GM18519 (cell line): ENCODE measurements around the gene ITLN2.
"Not testable (repeated sequence)": the region's sequence is repeated elsewhere in the genome, so short reads cannot be mapped to it uniquely, and the experiment has no call there.

Experiments
- ATAC-seq: cut with Tn5 transposase; IDR thresholded peaks from one replicate; pipeline ENCODE4 v1.9.1; 2021; ENCODE audit warnings: mild to moderate bottlenecking, moderate library complexity; ENCODE audit not compliant: unreplicated experiment, low FRiP score

The ITLN2 gene

DNA sequence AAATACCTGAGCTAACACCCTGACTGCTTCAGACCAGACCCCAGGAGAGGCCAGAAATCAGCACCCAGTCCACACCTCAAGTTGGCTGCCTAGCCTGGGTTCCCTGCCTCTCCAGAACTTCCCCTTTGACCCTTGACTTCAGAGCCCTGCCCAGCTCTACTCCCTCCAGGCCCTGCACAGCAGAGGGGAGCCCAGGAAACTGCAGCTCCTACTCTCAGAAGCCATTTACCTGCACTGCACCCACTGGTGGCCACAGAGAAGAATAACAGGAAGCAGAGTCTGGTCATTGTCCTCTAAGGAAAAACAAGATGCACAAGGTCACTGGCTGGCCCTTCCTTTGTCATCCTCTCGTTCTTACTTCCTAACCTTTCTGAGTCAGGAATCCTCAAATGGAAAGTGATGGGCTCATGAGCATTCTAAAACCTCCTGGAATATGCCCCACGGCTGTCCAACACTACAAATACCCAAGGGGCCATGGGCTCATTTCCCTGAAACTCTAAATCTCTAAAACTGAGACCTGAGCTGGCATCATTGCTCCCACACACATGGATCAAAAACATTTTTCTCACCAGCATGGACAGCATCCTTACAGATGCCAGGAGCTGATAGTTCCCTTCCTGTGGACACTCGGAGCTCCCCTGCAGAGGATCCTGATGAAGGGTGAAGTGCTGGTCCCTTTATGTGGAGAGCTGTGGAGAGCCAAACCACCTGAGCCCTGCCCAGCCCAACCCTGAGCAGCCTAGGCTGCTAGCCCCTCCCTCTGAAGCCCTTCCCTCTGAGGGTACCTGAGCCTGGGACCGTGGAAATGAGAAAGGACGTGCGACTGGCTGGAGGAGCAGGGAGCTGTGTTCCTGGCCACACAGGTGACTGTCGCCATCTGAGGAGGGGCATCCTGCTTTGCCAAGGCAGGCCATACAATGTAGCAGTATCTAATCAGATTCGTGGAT lies at the start of gene ITLN2:
TSS of gene ITLN2 (minus strand) at position 652 of the 947 bp plus-strand sequence. CDS start at position 584, 68 bp downstream.
- ATAC-seq = no peak

DNA sequence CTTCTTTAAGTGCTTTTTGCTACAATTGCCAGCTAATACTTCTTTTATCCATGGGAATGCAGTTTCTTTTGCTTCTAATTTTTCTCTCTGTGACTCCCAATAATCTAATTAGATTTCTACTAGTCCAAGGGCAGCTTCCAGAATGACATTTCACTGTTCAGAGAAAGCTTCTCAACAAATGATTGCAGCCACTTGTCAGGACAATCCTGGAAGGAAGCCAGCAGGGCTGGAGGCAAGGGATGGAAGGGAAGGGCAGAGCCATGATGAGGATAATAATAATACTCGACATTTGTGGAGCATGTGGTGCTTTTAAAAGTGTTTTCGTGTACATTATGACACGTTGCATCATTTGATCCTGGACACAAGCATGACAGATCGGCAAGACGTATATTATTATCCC lies 46.9 kb upstream of the ITLN2 start:
- ATAC-seq = no peak

DNA sequence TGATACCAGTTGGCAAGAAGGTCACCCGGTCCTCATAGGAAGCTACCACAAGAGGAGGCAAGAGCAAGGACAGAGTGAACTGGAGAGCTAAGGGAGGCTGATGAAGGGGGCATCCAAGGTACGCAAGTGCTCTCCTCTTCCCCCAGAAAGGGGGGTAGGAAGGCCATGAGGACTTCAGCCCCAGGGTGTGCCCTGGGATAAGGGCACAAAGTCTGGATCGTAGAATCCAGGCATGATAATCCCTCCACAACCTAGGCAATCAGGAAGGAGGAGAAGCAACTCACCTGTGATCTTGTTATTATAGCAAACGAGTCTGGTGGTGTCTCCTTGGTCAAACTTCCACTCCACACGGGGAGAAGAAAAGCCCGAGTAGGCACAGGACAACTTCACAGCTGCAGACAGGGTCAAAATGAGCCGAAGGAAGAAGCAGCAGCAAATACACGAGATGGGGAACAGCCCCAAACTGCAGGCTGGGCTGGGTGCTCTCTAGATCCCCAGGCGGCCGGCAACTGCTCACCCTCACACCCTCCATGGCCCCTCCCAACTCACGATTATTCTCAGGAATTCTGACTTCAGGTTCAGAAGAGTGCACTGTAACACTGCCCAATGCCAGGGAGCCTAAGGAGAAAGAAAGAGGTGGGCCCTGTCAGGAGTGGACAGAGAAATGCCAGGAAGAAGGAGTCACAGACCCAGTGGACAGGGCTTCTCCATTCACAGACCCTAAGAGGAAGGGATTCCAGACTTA lies 46.3 kb upstream of the ITLN2 start:
- no peak for ATAC-seq

GRCh38 chr1:160999376-160999775 lies 44.8 kb upstream of the ITLN2 start:
- ATAC-seq = no peak

DNA sequence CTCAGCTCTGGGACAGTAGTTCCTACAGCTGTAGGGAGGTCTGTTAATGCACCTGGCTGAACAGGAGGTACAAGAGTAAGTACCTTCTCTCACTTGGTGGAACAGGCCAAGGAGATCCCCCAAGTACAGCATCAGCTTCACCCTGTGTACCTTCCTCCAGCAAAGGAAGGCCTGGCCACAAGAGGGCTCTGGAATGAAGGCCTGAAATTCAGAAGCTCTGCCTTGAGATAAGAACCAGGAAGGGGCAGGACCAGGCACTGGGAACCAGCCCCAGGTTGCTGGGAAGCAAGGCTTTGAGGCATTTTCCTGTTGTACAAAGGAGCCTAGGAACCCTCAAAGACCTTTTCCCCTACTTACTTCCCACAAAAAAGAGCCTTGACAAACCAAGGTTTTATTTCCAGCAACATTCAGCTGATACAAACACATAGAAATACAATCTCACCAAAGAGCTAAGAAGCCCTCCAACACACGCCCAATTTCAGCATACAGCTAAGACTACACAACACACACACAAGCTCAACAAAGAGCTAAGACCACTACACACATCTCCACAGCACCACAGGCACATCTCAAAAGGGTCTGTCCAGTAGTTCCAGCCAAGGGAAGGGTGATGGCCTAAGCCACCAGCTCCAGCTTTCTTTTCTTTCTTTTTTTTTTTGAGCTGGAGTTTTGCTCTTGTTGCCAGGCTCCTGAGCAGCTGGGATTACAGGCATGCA lies 42.9 kb upstream of the ITLN2 start:
- no peak for ATAC-seq

GRCh38 chr1:160996178-160996577 lies 41.6 kb upstream of the ITLN2 start:
- no peak for ATAC-seq

GRCh38 chr1:160993544-160994193 lies 39.1 kb upstream of the ITLN2 start:
- ATAC-seq = no peak

DNA sequence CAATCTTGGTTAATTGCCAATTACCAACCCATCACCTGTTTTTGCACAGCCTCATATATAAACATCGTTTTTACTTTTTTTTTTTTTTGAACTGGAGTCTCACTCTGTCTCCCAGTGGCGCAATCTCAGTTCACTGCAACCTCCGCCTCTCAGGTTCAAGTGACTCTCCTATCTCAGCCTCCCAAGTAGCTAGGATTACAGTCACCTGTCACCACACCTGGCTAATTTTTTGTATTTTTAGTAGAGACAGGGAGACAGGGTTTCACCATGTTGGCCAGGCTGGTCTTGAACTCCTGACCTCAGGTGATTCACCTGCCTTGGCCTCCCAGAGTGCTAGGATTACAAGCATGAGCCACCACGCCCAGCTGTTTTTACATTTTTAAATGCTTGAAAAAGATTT lies 37.4 kb upstream of the ITLN2 start:
- not testable (repeated sequence) for ATAC-seq

DNA sequence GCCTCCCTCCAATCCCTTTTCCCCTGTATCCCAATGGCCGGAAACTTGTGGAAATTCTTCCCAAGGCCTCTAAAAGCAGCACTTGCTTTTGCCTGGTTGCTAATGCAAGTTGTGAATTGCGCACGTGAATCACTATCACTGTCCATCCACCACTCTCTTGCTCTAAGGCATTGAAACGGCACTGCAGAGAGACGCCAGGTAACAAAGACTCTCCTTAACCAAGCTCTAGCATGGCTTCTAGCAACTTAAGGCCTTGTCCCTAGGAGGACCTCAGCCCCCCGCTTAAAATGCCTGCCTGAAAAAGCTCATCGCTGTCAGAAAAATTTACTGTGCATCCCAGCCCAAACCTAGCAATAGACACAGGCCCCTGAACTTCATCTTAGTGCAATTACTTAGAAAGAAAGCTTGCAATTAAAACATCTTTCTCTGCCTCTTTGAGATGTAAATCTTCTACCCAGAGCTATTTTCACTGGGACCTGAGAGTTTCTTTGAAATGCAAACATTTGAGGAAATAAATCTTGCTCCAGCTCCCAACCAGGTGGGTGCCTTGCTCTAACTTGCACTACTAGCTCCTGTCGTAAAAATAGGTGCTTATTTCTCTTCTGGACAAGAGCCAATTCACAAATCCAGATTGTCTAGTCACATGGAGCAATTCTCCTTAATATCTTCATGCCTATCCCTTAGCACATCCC lies 32.9 kb upstream of the ITLN2 start:
- ATAC-seq = no peak

GRCh38 chr1:160985723-160986122 lies 31.1 kb upstream of the ITLN2 start:
- no peak for ATAC-seq

GRCh38 chr1:160981584-160982411 lies 27.2 kb upstream of the ITLN2 start:
- ATAC-seq = no peak

DNA sequence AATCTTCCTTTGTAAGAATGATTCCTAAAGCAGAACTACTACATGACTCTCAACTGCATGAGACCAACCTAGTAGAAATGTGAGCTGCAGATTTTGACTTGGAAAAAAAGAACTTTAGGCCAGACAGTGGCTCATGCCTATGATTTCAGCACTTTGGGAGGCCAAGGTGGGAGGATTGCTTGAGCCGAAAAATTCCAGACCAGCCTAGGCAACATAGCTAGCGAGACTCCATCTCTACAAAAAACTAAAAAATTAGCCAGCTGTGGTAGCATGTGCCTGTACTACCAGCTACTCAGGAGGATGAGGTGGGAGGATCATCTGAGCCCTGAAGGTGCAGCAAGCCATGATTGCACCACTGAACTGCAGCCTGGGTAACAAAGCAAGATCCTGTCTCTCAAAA lies 24.7 kb upstream of the ITLN2 start:
- no peak for ATAC-seq

GRCh38 chr1:160978510-160978927 lies 23.9 kb upstream of the ITLN2 start:
- ATAC-seq = no peak

GRCh38 chr1:160975026-160975425 lies 20.4 kb upstream of the ITLN2 start:
- no peak for ATAC-seq

GRCh38 chr1:160973491-160973890 lies 18.9 kb upstream of the ITLN2 start:
- no peak for ATAC-seq

DNA sequence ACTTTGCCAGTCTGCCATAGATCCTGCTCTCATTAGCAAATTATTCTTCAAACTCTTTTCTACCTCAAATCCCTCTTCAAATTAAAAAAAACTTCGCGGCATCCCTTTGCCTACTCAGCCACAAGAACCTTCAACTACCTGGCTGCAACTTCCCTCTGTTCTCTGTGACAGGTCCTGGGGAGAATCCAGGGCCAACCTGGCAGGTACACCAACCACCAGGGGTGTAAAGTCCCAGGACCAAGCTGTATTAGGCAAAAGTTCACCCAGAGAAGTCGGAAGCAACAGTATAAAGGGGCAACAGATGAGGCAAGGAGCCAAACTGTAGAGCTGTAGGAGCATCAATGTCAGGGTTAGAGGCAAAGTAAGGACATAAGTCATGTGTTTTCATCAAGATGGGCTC lies 18.3 kb upstream of the ITLN2 start:
- no peak for ATAC-seq

- ATAC-seq = no peak
These were observed 17.0 kb upstream of the ITLN2 start for GRCh38 chr1:160971618-160972056.

GRCh38 chr1:160963521-160963920 lies 8.9 kb upstream of the ITLN2 start:
- ATAC-seq = no peak

DNA sequence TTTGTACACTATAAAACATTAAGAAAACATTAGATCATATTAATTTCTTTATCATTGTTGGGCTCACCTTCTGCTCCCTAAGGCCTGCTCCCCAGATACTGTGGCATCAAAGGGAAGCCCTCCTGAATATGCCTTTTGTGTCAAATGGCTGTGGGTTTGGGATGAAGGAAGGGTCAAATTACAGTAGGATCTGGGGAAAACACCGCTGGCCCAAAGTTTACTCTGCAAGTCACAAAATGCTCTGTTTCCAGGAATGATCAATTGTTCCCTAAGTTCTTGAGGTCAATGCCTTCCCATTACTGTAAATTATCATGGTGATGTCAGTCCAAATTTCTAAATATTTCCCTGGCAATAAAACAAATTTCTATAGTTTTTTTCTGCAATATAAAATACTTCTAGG lies 6.8 kb upstream of the ITLN2 start:
- no peak for ATAC-seq
